ENCODE data around the gene ARHGEF9.

The ARHGEF9 gene

GRCh38 chrX:63746278-63746677 lies 38.7 kb downstream of the ARHGEF9 start:
- DNase-seq (ENCODE audit: low spot score) = no peak

DNA sequence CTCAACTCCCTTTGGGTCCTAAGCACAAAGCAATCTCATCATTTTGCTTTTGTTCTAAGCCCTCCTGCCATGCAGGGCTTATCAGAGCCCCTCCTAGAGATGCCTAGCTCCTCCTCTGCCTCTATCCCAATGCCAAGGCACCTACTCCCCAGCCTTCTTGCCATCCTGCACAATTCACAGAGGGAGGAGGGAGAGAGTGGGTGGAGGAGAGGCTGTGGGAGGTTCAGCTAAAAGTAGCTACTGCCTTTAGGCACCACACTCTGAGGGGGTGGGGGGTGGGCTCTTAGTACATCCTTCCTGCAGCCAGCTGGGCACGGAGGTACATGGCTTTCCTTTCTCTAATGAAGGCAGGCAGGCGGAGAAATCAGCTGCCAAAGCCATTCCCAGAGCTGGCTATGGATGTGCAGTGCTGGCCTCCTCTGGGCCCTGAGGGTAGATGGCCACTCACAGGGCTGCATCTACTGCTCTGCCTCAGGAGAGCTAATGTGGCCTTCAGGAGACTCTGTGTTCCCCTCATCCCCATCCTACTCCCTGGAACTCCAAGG lies 40.1 kb downstream of the ARHGEF9 start:
- no peak for DNase-seq (ENCODE audit: low spot score)

DNA sequence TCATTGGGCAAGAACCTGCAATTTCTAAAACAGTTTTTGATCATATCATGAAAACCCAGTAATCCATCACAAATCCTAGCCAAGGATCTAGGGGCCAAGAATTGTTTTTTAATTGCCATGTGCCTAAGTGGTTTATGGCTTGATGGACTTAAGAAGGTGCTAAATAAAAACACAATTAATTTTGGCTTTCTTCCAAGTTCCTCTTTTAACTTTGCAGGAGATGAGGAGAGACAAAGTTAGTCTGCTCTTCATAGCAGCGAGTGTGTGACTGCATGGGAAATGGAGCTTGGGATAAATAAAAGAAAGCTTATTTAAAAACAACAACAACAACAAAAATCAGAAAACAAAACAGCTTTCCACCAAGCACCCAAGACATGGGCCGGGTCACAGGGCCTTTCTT lies 41.4 kb downstream of the ARHGEF9 start:
- DNase-seq (ENCODE audit: low spot score) = no peak

DNA sequence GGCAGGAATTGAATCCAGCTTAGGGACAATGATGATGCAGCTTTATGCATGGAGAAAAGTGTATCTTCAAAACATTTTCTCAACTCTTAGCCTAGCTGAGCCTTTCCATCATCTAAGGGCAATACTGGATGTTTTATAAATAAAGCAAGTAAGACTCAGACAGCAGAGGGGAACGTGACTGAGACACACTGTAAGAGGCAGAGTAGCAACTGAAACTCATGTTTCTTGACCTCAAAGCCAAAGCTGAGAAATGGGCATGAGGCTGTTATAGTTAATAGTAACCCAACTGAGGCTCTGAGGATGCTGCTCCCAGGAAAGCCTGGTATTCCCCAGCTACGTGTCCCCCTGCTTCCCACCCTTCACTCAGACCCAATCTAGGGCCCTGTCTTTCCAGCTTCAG lies 44.6 kb downstream of the ARHGEF9 start:
- no peak for DNase-seq (ENCODE audit: low spot score)

- DNase-seq (ENCODE audit: low spot score) = no peak
Measured at GRCh38 chrX:63739885-63740284, 45.1 kb downstream of the ARHGEF9 start.

GRCh38 chrX:63738696-63739095 lies 46.3 kb downstream of the ARHGEF9 start:
- no peak for DNase-seq (ENCODE audit: low spot score)

GRCh38 chrX:63737131-63737921 lies 47.7 kb downstream of the ARHGEF9 start:
- DNase-seq (ENCODE audit: low spot score) = no peak

DNA sequence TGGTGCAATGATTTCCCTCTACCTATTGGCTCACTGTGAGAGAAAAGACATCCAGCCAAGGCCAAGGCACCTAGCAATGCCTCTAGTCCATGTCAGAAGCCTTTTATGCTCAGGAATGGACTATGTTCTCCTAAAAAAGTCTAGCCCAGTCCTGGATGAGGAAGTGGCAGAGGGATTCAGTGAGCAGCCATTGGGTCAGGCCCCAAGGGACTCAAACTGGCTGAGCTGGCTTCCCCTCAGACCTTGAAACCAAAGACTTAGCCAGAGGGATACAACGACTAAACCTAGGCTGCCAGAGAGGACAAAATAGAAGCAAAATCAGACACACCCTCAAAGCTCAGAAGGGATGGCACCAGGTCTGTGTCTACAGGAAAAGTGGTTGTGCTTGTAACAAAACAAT lies 49.1 kb downstream of the ARHGEF9 start:
- DNase-seq (ENCODE audit: low spot score) = no peak

- DNase-seq (ENCODE audit: low spot score) = no peak
Measured at GRCh38 chrX:63720293-63720692, 64.7 kb downstream of the ARHGEF9 start.

DNA sequence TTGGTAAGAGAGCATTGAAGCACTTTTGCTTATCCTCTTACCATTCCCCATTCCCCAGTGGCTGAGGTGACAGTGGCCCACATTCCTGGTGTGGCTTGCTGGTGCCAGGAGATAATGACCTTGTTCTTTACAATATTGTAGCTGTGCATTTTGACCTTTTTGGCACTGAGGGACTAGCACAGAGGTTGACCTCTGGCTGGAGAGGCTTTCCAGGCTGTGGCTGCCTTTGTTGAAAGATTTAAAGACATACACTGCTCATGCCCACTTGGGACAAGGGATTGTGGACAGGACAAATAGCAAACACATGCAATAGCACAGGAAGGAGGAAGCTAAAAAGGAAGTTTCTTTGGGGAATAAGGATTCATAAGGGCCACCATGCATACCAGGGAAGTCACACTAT lies 65.4 kb downstream of the ARHGEF9 start:
- no peak for DNase-seq (ENCODE audit: low spot score)

DNA sequence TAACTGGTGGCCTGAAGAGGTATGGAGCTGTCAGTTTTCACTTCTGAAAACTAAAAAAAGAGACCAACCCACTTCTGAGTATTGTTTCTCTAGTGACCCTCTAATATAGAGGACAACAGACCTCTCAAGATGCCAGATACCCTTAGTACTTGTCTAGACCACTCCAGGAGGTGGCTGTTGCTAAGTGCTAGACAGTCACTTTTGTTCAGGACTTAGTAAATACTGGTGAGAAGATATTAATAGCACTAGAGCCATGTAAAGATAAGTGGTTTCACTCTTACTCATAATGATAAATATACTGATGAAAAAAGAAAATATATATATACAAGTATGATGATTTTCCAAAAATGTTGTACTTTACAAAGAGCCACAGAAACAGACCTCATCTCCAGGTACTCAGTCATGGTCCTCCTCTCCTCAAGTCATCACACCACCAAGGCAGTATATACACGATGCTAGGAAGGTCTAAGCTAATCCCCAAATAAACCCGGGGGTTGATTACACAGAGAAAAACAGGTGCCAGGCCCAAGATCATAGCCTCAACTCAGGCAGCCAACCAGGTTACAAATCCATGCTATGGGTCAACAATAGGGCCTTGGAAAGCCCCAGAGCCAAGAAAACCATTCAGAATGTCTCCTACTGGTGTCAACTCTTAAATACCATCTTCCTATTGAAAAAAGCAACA lies 66.9 kb downstream of the ARHGEF9 start:
- DNase-seq (ENCODE audit: low spot score) = no peak

DNA sequence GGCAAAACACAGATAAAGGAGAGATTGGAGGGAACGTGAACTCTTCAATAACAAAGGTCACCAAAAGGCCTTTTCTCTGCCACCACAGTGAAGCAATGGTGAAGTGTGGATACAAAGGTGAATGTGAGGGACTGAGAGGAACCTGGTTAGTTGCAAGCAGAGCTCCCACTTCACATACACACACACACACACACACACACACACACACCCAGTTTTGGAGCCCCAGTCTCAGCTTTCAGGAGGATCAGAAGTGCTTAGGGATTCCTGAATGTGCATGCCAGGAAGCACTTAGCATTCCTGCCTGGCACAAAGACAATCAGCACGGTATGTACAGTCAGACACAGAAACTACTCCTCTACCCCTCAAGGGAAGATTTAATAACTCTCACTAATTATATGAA lies 71.5 kb downstream of the ARHGEF9 start:
- DNase-seq (ENCODE audit: low spot score) = no peak

DNA sequence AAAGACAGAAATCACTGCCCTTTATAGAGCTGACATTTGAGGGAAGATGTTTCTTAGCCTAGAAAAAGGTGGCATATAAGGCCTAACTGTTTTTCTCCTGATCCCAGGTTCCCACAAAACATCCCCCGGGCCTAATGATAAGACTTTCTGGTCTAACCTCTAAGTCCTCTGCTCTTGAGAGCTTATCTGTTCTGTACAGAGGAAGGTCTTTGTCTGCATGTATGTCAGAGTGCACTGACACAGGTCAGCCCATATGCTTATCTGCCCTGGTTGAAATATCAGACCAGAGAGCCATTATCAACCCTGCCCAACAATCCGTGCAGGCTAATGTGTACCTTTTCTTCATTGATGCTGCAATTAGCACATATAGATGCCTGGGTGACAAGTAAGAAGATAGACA lies 76.2 kb downstream of the ARHGEF9 start:
- DNase-seq (ENCODE audit: low spot score) = no peak

- DNase-seq (ENCODE audit: low spot score) = no peak
Measured at GRCh38 chrX:63702556-63702955, 82.5 kb downstream of the ARHGEF9 start.

- DNase-seq (ENCODE audit: low spot score) = peak; percentile 15
Measured at GRCh38 chrX:63686878-63687714, 97.9 kb downstream of the ARHGEF9 start.

- DNase-seq (ENCODE audit: low spot score) = no peak
Measured at GRCh38 chrX:63680423-63680822, 104.6 kb downstream of the ARHGEF9 start.

DNA sequence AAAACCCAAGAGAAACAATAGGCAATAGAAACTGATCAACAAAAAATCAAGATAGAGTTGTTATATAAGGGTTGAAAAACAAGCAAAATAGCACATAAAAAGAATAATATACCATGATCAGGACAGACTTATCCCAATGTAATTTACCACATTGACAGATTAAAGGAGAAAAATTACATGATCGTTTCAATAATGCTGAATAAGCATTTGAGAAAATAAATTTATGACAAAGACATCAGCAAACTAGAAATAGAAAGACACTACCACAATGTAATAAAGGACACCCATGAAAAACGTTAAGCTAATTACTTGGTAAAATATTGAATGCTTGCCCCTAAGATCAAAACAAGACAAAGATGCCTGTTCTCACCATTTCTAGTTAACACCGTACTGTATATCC lies 105.6 kb downstream of the ARHGEF9 start:
- DNase-seq (ENCODE audit: low spot score) = no peak

DNA sequence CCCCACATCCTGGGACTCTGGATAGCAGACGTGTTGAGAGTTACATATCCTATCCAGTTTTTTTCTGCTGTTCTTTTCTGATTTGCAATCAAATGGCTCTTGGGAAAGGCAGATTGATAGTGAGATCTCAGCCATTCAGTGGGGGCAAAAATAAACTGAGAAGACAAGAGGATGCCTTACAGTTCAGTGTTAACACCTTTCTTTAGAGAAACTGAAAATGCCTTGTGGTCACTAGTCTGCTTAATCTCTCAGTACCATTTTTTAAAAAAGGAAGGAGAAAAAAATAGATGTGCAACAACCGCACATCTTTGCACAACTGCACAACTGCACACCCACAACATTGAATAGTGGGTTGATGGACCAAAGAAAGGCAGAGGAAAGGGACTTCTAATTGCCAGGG lies 109.3 kb downstream of the ARHGEF9 start:
- no peak for DNase-seq (ENCODE audit: low spot score)

- DNase-seq (ENCODE audit: low spot score) = no peak
Measured at GRCh38 chrX:63673896-63674295, 111.1 kb downstream of the ARHGEF9 start.

DNA sequence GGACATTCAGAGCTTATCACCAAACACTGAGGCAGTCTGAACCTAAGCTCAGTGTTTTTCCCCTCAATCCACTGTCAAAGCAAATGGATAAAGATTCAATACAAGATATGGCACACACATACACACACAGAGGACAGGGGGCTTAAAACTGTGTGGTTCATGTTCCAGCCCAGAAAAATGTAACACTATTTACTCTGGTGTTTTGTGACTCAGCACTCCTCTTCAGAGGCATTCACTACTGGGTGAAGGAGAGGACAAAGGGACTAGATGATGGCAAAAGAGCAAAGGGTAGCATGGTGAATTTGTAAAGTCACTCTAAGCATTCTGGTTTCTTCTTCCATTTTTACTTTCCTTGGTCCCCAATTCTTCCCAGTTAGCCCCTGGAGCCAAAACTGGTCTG lies 120.3 kb downstream of the ARHGEF9 start:
- no peak for DNase-seq (ENCODE audit: low spot score)

DNA sequence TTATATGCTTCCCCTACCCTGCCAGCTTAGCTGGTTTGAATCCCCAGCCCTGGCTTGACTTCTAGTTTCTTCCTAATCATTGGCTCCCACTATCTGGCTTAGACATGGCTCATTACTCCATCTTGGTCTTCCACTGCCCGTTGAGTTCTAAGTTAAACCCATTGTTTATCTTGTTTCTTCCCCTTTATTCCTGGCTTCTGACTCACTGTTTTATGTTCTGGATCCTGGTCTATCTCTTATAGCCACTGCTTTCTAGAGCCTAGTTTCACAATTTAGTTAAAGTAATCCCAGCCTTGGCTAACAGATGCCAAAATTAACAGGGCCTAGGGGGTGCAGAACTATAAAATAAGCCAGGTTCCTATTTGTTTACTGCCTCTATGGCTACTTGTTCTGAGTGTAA lies 120.9 kb downstream of the ARHGEF9 start:
- DNase-seq (ENCODE audit: low spot score) = no peak

GRCh38 chrX:63661676-63662075 lies 123.3 kb downstream of the ARHGEF9 start:
- no peak for DNase-seq (ENCODE audit: low spot score)

GRCh38 chrX:63658920-63659319 lies 126.1 kb downstream of the ARHGEF9 start:
- no peak for DNase-seq (ENCODE audit: low spot score)
